HG03066 (cell line): ENCODE measurements around the gene CUX1.
"Not testable (repeated sequence)": the region's sequence is repeated elsewhere in the genome, so short reads cannot be mapped to it uniquely, and the experiment has no call there.

Source experiments
- ATAC-seq: cut with Tn5 transposase; IDR thresholded peaks from one replicate; pipeline ENCODE4 v1.9.1; 2021; ENCODE audit warnings: low read depth; ENCODE audit not compliant: unreplicated experiment

Gene CUX1

GRCh38 chr7:102214477-102215072, 397.1 kb downstream of the CUX1 start:
- no peak for ATAC-seq

DNA sequence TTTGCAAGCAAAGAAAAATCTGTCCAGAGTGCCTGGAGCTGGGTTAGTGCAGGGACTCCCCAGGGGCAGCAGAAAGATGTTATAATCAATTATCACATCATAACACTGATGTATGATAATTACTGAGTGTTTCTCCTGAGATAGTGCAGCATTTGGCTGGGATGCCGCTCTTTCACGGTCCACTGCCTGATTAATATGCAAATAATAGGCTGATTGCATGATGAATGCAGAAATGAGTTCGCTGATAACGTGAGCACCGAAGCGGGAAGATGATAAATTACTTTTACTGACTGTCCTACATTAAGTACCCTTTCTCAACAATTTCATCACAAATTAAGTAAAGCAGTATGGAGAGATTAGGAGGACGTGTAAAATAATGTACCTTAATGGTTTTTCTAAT, 397.8 kb downstream of the CUX1 start:
- ATAC-seq: no peak

DNA sequence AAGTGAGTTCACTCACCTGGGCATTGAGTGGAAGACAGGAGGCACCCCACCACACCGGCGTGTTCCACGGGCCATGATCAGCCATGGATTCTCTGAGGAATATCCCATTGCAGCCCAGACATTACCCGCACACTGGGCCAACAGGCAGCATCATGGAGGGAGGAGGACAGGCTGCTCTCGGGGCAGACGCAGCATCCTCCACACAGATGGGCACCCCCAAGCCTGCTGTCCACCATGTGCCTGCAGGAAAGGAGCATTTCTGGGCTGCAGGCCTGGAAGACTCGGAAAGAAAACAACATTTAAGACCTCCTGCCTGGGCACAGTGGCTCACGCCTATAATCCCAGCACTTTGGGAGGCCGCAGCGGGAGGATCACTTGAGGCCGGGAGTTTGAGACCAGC, 398.3 kb downstream of the CUX1 start:
- ATAC-seq: no peak

DNA sequence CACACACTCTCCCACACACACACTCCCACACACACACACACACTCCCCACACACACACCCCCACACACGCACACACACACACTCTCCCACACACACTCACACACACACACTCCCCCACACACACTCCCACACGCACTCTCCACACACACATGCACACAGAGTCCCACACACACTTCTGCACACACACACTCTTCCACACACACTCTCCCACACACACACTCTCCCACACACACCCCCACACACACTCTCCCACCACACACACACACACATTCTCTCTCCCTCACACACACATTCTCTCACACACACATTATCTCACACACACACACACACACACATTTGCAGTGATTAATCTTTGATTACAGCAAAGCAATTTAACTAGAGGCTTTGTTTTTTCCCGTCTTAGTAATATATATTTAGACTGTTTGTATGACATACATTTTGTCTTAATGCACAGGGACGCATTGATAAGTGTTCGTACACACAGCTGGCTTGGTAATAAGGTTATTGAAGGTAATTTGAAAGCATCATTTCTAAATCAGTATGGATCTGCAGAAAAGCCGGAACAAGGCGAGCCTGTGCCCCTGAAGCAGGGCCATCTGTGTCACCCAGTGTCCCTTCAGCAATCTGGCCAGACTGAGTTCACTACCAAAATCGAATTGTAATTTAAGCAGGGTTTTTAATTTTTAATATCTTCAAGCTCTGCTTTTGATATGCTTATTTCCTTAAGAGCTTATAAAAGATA, 399.3 kb downstream of the CUX1 start:
- no peak for ATAC-seq

DNA sequence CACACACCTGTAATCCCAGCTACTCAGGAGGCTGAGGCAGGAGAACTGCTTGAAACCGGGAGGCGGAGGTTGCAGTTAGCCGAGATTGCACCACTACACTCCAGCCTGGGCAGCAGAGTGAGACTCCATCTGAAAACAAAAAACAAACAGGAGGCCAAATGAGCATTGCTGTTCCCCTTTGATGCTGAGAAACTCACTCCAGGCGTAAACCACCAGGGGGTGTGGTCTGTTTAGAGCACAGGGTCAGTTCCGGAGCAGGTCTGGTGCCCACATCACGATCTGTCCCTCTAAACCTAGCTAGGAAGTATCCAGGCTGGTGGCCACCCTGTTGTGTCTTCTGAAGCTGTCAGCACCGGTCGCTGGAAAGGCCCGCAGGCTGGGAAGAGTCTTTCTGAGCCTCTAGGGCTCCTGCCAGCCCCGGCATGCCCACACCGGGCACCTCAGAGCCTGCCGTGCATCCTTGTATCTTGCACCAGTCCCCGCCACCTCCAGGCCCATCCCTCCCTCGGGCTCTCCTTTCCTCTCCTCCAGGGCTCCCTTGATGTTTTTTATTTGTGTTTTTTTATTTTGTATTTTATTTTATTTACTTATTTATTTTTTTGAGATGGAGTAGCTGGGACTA, 402.9 kb downstream of the CUX1 start:
- no peak for ATAC-seq

DNA sequence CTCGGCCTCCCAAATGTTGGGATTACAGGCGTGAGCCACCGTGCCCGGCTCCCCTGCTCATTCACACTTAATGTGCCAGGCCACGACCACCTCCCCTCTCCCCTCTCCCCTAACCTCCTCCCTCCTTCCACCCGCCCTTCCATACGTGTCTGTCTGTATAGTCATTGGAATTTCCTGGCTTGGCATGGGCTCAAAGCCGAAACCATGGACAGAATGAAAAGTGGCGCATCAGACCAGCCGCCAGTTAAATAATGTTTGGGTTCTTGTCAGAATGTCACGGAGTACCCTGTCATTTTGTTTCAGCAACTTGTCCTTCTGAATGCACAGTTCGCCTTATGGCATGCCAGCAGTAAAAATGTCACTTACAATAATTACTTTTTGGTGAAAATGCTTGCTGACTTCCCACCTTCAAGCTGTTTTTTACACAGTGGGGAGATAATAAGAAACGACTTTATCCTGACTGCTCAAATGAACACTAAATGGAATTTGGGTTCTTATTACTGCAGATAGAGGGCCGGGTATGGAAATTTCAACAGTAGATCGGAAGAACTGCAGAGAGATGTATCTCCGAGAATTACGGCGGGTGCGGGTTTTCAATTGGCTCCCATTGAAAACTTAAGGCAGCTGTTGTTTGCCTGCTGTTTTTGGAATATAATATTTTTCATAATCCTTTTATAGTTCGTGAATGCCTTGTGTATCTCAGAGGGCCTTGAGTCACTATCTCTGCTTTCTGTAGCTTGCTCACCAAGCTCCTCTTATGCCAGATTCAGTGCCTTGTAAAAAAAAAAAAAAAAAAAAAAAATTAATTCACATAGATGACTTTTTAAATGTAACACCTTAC, 403.8 kb downstream of the CUX1 start:
- no peak for ATAC-seq

DNA sequence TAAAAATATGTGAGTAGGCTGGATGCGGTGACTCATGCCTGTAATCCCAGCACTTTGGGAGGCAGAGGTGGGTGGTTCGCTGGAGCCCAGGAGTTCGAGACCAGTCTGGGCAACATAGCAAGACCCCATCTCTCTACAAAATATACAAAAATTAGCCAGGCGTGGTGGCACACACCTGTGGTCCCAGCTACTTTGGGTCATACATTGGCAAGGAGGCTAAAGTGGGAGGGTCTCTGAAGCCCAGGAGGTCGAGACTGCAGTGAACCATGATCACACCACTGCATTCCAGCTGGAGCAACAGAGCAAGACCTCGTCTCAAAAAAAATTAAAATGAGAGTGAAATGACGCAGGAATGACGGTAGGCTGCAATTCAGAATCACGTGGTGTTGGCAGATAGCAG, 404.5 kb downstream of the CUX1 start:
- no peak for ATAC-seq

- ATAC-seq: no peak
These were observed 405.0 kb downstream of the CUX1 start for GRCh38 chr7:102222445-102222844.

DNA sequence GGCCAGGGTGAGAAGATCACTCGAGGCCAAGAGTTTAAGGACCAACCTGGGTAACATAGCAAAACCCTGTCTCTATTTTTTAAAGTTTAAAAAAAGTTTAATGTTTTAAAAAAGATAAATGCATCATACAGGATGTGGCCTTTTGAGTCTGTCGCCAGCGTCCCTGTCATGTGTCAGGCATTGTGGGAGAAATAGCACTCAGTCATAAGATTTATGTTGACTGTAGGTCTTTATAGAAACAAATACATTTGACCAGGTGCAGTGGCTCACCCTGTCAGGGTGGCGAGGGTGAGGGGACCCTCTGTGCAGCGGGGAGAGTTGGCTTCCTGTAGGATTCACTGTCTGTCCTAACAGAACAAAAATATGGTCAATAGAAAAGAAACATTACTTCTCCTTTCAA, 405.8 kb downstream of the CUX1 start:
- ATAC-seq: no peak

DNA sequence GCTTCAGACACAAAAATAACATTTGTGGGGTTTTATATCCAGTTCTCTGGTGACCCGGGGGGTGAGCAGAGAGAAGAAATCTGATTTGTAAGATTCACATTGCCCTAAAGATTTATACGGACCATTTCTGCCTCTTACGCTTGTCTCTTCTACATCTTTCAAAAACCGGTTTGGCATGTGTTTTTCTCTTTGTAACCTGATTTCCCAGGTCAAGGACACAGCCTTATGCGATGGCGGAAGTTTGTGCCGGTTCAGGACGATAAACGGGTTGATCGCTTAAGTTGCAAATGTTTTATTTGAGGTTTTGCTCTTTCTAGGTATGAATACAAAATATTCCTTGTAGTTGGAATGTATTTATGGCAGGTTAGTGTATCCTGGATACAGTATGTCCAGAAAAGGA, 407.6 kb downstream of the CUX1 start:
- no peak for ATAC-seq

DNA sequence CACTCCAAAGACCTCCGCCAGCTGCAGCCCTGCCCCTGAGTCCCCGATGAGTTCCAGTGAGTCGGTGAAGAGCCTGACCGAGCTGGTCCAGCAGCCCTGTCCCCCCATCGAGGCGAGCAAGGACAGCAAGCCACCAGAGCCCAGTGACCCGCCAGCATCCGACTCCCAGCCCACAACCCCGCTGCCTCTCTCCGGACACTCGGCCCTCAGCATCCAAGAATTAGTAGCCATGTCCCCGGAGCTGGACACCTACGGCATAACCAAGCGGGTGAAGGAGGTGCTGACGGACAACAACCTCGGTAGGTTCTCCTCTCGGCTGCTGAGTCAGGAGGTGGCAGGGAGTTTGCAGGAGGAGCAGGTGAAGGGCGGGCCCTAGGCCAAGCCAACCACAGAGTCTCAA, 409.9 kb downstream of the CUX1 start:
- ATAC-seq: no peak

- ATAC-seq: no peak
These were observed 411.5 kb downstream of the CUX1 start for GRCh38 chr7:102228935-102229334.

- not testable (repeated sequence) for ATAC-seq
These were observed 412.7 kb downstream of the CUX1 start for GRCh38 chr7:102230162-102230561.

- ATAC-seq: no peak
These were observed 413.2 kb downstream of the CUX1 start for GRCh38 chr7:102230593-102230992.

- no peak for ATAC-seq
These were observed 415.3 kb downstream of the CUX1 start for GRCh38 chr7:102232611-102233286.

DNA sequence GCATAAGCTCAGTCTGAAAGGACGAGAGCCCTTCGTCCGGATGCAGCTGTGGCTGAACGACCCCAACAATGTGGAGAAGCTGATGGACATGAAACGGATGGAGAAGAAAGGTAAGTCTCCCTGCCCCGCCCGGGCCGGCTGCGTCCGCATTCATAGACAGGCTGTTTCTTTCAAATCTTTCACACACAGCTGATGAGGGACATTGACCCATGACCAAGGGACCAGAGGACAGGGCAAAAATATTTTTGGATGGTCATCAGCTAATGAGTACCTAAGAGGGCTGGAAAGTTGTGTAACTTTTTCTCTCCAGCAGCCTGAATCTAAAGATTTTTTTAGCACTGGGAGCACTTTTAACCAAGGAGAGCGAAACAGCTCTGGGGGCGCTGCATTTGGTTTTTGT, 416.7 kb downstream of the CUX1 start:
- no peak for ATAC-seq

GRCh38 chr7:102234801-102235550, 417.6 kb downstream of the CUX1 start:
- no peak for ATAC-seq

DNA sequence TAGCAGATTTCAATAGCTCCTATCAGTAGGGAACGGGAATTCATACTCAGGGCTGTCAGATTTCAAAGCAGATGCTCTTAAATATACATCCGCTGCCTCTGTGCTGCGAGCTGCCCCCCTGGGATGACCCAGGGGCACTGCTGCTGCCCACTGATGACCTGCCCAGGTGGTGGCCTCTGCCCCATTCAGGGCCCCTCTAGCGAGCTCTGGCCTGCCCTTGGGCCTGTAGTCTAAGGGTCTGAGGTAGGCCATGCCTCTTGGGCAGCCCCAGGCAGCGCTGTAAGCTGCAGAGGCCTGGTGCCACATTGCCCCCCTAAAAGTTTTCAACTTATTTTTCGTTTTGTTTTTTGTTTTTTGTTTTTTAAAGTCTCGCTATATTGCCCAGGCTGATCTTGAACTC, 418.7 kb downstream of the CUX1 start:
- no peak for ATAC-seq

DNA sequence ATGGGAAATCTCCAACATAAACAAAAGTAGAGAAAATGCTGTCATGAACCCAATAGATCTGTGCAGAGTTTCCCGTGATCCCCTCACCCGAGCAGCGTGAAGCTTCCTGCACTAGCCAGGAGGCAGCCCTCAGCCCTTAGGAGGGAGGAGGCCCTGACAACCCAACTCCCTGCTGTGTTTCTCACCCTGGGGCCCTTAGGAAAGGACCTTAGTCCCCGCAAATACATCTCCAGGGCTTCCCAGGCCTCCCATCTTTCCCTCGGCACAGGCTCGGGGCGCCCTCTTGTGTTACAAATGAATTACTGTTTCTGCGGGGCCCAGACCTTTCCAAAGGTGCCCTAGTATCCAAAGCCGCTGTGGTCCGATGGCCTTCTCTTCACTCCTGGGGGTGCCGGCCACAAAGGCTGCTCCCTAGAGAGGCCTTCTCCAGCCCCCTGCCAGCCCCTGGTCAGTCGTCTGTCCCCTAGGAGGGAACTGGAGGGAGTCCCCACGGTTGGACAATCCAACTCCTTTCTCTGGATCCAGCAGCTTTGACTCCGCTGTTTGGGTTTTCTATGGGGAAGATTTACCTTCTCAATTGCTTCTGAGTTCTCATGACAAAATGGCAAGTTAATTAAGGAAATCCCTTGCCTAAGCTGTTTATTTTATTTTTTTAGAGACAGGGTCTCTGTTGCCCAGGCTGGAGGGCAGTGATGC, 419.3 kb downstream of the CUX1 start:
- no peak for ATAC-seq
